Mucosa of descending colon (tissue), 3 donors: ENCODE data around the gene OSGIN1. TPM values are rescaled to one million over a fixed set of nuclear protein-coding genes. Genes with fewer than 3 reads are reported as not detected.

Experiments used
- ATAC-seq: fragments of 200-7000 bp; cut with Tn5 transposase; one replicate; pipeline ENCODE4 v1.9.1; 2020; ENCODE audit warnings: mild to moderate bottlenecking, moderate library complexity
- DNase-seq, 3 donors: peaks; one replicate each; pipeline ENCODE4 v3.0.0-alpha.2; 2020
- H3K36me3 ChIP-seq: fragments of 200-600 bp; one replicate; pipeline ENCODE4 v1.8.0; 2021; ENCODE audit warnings: low read depth, mild to moderate bottlenecking
- H3K4me1 ChIP-seq: fragments of 200-600 bp; one replicate; pipeline ENCODE4 v1.8.0; 2021; ENCODE audit warnings: low read depth, mild to moderate bottlenecking
- H3K4me3 ChIP-seq: fragments of 200-600 bp; one replicate; pipeline ENCODE4 v1.8.0; 2021; ENCODE audit warnings: mild to moderate bottlenecking
- H3K9me3 ChIP-seq: fragments of 200-600 bp; one replicate; pipeline ENCODE4 v1.8.0; 2021; ENCODE audit warnings: mild to moderate bottlenecking
- intact Hi-C, 2 donors: fragments of 100-400 bp; cut with DNase I in 1 of 2; cut with micrococcal nuclease in 1 of 2; formaldehyde crosslinking; loops; one replicate each; pipeline versions ENCODE4 v1.11.0 to v1.11.1; 2022; cut with DNase I, micrococcal nuclease
- total RNA-seq, 3 donors: library from RNA; stranded (reverse); fragmentation: NEBNext Ultra II Directional in 2 of 3; extraction: Animal tissue kit (Norgen Biotek cat#: 25700) in 2 of 3; gene quantifications; one replicate each; pipeline versions ENCODE4 v1.2.1 to v1.2.4, GENCODE V29; 2021 to 2023
- TF ChIP-seq, protein P1 (sequence below): fragments of 200-600 bp; IDR thresholded peaks from one replicate; pipeline ENCODE4 v1.8.0; 2022; ENCODE audit warnings: antibody characterized with exemption, mild to moderate bottlenecking
- donor health status: DM: no; HTN: no; CAD: no; lungs with moderate emphysema.
- donor health status: DM: no; HTN: no; CAD: no.
- donor health status: DM: no; HTN: yes; CAD: no.

OSGIN1 gene
- total RNA-seq, 3 donors from 2014 or later: 11.6 to 15.9 (median 12.2) TPM

GRCh38 chr16:83990492-83990891 lies 37.5 kb downstream of the OSGIN1 start:
- no peak for DNase-seq
- ATAC-seq: no peak
- Histone ChIP-seq H3K4me1 (no peaks in the 10 kb centered on the region), H3K9me3 (no peaks in the 10 kb centered on the region), H3K4me3 (no peak overlapping the region), H3K36me3 (no peaks in the 10 kb centered on the region)
- intact Hi-C loops: no loop called here
- TF ChIP-seq, protein P1, sequence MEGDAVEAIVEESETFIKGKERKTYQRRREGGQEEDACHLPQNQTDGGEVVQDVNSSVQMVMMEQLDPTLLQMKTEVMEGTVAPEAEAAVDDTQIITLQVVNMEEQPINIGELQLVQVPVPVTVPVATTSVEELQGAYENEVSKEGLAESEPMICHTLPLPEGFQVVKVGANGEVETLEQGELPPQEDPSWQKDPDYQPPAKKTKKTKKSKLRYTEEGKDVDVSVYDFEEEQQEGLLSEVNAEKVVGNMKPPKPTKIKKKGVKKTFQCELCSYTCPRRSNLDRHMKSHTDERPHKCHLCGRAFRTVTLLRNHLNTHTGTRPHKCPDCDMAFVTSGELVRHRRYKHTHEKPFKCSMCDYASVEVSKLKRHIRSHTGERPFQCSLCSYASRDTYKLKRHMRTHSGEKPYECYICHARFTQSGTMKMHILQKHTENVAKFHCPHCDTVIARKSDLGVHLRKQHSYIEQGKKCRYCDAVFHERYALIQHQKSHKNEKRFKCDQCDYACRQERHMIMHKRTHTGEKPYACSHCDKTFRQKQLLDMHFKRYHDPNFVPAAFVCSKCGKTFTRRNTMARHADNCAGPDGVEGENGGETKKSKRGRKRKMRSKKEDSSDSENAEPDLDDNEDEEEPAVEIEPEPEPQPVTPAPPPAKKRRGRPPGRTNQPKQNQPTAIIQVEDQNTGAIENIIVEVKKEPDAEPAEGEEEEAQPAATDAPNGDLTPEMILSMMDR: no peak

DNA sequence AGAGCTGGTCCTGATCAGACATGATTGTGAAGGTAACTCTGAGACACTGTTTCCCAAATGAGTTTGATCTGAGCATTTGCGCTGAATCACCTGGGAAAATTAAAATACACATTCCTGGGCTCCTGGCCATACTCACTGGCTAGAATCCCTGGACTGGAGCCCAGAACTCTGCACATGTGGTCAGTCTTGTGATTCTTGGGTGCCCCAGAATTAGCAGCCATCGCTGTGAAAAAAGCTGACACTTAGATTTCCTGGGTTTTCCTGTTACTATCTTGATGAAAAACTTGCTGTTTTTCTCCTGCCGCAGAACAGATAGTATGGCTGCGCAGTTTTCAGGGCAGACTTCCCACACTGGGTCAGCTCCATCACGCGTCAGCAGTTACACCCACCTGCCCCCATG lies 39.6 kb downstream of the OSGIN1 start:
- ATAC-seq (no peak), DNase-seq (no peak)
- intact Hi-C loops: no loop called here
- Histone ChIP-seq H3K9me3 (no peaks in the 10 kb centered on the region), H3K4me1 (no peaks in the 10 kb centered on the region), H3K36me3 (no peaks in the 10 kb centered on the region), H3K4me3 (no peak overlapping the region)
- TF ChIP-seq, protein P1: no peak

DNA sequence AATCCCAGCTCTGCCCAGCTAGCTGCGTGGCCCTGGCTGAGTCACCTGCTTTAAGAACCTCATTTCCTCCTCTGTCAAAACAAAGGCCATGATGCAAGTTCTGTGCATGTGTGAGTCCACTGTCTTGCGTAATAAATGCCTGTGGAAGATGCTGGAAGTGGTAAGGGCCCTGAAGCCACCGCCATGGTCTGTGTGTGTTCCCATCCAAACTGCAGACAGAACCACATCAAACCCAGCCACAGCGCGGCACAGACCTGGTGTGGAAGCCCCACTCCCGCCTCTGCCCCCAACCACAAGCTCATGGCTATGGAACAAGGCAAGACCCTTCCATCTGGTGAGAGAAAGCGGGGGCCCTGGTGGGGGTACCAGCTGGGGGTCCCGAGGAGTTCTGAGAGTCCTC lies 41.0 kb downstream of the OSGIN1 start:
- no peaks in the 10 kb centered on the region for H3K4me1 ChIP-seq
- ATAC-seq: peak; percentile 13

DNA sequence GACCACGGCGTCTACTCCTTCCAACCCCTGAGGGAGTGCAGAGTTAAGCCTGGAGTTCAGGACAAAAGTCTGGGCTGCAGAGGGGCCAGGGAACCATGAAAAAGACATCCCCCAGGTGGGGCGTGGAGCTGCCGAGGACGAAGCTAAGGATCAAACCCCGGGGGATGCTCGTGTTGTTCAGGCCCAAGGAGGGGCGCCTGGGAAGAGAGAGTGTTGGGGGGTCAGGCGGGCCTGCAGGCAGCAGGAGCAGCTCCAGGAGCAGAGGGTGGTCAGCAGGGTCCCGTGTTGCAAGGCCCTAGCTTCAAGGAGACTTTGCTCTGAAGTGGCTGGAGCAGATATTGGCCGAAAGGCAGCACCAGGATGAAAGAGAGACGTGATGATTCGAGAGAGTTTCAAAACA lies 41.7 kb downstream of the OSGIN1 start:
- TF ChIP-seq, protein P1: no peak
- Histone ChIP-seq H3K9me3 (no peaks in the 10 kb centered on the region), H3K4me1 (no peaks in the 10 kb centered on the region), H3K36me3 (no peaks in the 10 kb centered on the region), H3K4me3 (no peak overlapping the region)
- DNase-seq: no peak
- intact Hi-C loops: no loop called here
- ATAC-seq: no peak

More for the DNA sequence above, 41.0 kb downstream of the OSGIN1 start:
- TF ChIP-seq, protein P1: no peak
- H3K9me3 ChIP-seq: no peaks in the 10 kb centered on the region
- no peaks in the 10 kb centered on the region for H3K36me3 ChIP-seq
- intact Hi-C loops: no loop called here
- no peak for DNase-seq
- H3K4me3 ChIP-seq: no peak overlapping the region

- H3K4me3 ChIP-seq: no peak overlapping the region
- intact Hi-C loops: no loop called here
- TF ChIP-seq, protein P1: no peak
- no peaks in the 10 kb centered on the region for H3K9me3 ChIP-seq
- ATAC-seq (peak; percentile 87), DNase-seq (peak in 2 of 3 donors; percentile 17 to 49)
- H3K36me3 ChIP-seq: no peaks in the 10 kb centered on the region
- H3K4me1 ChIP-seq: no peaks in the 10 kb centered on the region
Observed at GRCh38 chr16:83995754-83996153, 42.7 kb downstream of the OSGIN1 start.
